Thoracic aorta (tissue), 2 donors: ENCODE results near the gene FIBCD1. TPM values are rescaled to one million over a fixed set of nuclear protein-coding genes. Genes with fewer than 3 reads are reported as not detected.

Experiments
- ATAC-seq: fragments of 150-250 bp; one replicate; pipeline ENCODE4 v1.8.0; 2017; ENCODE audit warnings: low read depth; ENCODE audit not compliant: insufficient number of reproducible peaks, low FRiP score
- DNase-seq: peaks from one replicate; pipeline ENCODE4 v3.0.0-alpha.2; 2020; ENCODE audit warnings: low spot score
- H3K27ac ChIP-seq, 2 donors: fragments of 200-600 bp; sonication (generic); 1 replicate in 1 of 2; 2 replicates in 1 of 2; pipeline ENCODE4 v1.5.1; 2016; ENCODE audit warnings: mild to moderate bottlenecking in 2 of 2, moderate library complexity in 2 of 2
- H3K27me3 ChIP-seq: fragments of 200-600 bp; sonication (generic); replicated peaks from 2 replicates; pipeline ENCODE4 v1.6.0; 2016; ENCODE audit warnings: mild to moderate bottlenecking; ENCODE audit not compliant: insufficient read depth
- H3K36me3 ChIP-seq: fragments of 200-600 bp; sonication (generic); one replicate; pipeline ENCODE4 v1.5.1; 2016
- H3K4me1 ChIP-seq, 2 donors: fragments of 200-600 bp; sonication (generic); 1 replicate in 1 of 2; 2 replicates in 1 of 2; pipeline versions ENCODE4 v1.5.1 to v1.6.0; 2016; ENCODE audit warnings: low read depth in 2 of 2, mild to moderate bottlenecking in 1 of 2; ENCODE audit not compliant: control insufficient read depth in 1 of 2
- H3K4me3 ChIP-seq: fragments of 200-600 bp; sonication (generic); 2 replicates; pipeline ENCODE4 v1.5.1; 2016; ENCODE audit warnings: mild to moderate bottlenecking
- H3K9me3 ChIP-seq: fragments of 200-600 bp; sonication (generic); 2 replicates; pipeline ENCODE4 v1.5.1; 2016
- CTCF ChIP-seq: fragments of 200-600 bp; sonication (generic); IDR thresholded peaks from one replicate; pipeline ENCODE4 v1.5.1; 2019; ENCODE audit warnings: antibody characterized with exemption
- total RNA-seq, 2 donors: library from RNA; depleted of rRNA; stranded (reverse); fragments of >200 nt; gene quantifications; one replicate each; pipeline versions ENCODE4 v1.1.0 to v1.2.3, GENCODE V29; 2016

Gene FIBCD1
- total RNA-seq, 2 donors from 2014 or later: not detected

GRCh38 chr9:130865921-130866320 lies 73.1 kb downstream of the FIBCD1 start:
- Histone ChIP-seq H3K36me3 (peaks cover 21% of the 10 kb centered on the region), H3K27me3 (no peaks in the 10 kb centered on the region), H3K4me1 (peaks cover 0 to 48% of the 10 kb centered on the region in 2 donors), H3K27ac (no peak overlapping the region), H3K9me3 (no peaks in the 10 kb centered on the region), H3K4me3 (no peak overlapping the region)
- ATAC-seq (no peak), DNase-seq (no peak)
- no peak for TF ChIP-seq CTCF

DNA sequence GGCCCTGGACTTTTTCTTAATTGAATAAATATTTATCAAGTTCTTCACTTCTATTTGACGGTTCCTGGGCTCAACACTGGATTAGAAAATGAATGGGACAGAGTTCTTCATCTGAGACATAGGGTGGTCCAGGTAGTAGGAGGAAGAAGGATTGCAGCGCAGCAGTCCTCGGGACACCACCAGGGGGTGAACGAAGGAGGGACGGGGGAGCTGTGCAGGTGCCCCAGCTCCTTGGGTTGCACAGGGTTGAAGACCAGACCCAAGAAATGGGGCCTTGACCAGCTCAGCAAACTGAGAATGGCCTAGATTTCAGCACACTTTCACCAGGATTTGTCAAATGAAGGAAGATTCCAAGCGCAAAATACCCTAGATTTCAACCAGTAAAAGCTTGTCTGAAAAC lies 74.5 kb downstream of the FIBCD1 start:
- ATAC-seq: no peak
- H3K4me1 ChIP-seq: peaks cover 6 to 49% of the 10 kb centered on the region in 2 donors
- no peaks in the 10 kb centered on the region for H3K27me3 ChIP-seq
- H3K27ac ChIP-seq: no peak overlapping the region
- DNase-seq: no peak
- no peaks in the 10 kb centered on the region for H3K9me3 ChIP-seq
- no peak for TF ChIP-seq CTCF
- no peak overlapping the region for H3K4me3 ChIP-seq
- peaks cover 21% of the 10 kb centered on the region for H3K36me3 ChIP-seq

DNA sequence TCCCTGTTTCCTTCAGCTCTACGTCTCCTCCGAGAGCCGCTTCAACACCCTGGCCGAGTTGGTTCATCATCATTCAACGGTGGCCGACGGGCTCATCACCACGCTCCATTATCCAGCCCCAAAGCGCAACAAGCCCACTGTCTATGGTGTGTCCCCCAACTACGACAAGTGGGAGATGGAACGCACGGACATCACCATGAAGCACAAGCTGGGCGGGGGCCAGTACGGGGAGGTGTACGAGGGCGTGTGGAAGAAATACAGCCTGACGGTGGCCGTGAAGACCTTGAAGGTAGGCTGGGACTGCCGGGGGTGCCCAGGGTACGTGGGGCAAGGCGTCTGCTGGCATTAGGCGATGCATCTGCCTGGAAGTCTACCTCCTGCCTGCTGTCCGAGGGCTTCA lies 76.3 kb downstream of the FIBCD1 start:
- Histone ChIP-seq H3K4me1 (peaks cover 11 to 52% of the 10 kb centered on the region in 2 donors), H3K36me3 (peaks cover 21% of the 10 kb centered on the region), H3K27me3 (no peaks in the 10 kb centered on the region), H3K9me3 (no peaks in the 10 kb centered on the region), H3K27ac (peak overlapping the region in 1 of 2 donors; percentile 82), H3K4me3 (no peak overlapping the region)
- DNase-seq: no peak
- no peak for TF ChIP-seq CTCF
- no peak for ATAC-seq

DNA sequence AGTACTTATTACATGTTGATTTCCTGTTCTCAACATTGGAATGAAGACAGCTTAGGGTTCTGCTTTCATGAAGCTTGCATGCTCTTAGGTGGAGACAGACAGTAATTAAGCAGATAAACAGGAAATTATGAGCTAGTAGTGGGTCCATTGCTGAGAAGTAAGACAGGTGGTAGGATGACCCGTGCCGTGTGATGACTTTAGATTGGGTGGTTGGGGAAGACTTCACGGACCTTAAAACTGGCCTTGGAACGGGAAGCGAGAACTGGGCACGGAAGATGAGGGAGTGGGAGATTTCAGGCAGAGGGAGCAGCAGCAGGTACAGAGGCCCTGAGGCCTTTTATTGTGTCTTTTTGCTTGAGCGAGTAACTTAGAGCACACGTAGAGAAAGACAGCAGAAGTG lies 76.8 kb downstream of the FIBCD1 start:
- no peak for DNase-seq
- Histone ChIP-seq H3K4me3 (no peak overlapping the region), H3K4me1 (peaks cover 11 to 51% of the 10 kb centered on the region in 2 donors), H3K36me3 (peaks cover 21% of the 10 kb centered on the region), H3K27ac (peak overlapping the region in 1 of 2 donors; percentile 82), H3K9me3 (no peaks in the 10 kb centered on the region), H3K27me3 (no peaks in the 10 kb centered on the region)
- ATAC-seq: no peak
- no peak for TF ChIP-seq CTCF

DNA sequence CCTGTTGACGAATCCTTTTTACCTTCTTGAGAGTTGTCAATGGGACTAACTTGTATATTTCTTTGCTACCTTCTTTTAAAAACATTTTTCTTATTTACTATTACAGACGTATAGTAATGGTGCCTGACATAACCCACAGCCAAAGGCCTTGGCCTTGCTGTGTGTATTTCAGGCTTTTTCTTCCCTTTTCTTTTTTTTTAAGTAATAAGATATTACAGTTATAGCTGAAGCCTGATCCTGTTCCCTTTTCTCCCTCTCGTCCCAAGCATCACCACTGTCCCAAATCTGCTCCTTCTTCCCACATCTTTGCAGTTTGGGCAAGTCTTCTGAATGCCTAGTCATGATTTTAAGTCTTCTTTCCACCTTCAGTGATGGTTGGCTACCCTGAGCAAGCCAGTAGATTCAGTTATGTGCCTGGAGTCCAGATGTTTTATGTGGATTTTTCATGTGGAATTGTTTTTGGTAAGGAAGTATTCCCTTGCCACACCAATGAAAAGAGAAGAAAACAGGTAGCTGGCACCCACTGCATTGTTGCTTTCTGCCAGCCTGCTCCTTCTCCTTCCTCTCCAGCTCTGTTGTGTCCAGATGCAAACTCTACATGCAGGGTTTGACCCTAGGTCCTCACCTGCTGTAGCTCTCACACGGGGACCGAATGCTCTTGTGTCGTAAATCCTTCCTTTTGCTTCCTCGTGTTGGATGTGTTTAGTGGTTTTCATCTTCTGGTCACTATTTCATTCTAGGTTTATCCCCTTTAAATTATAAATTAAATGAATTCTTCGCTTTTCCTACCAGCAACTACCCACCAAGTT lies 77.5 kb downstream of the FIBCD1 start:
- no peak for ATAC-seq
- Histone ChIP-seq H3K27me3 (no peaks in the 10 kb centered on the region), H3K36me3 (peaks cover 21% of the 10 kb centered on the region), H3K4me1 (peaks cover 11 to 49% of the 10 kb centered on the region in 2 donors), H3K9me3 (no peaks in the 10 kb centered on the region), H3K27ac (peak overlapping the region; percentile 53 to 82), H3K4me3 (no peak overlapping the region)
- TF ChIP-seq CTCF: no peak
- DNase-seq: no peak
